GM23338 (cell line): Measurements from ENCODE around the gene INTS13. TPM values are rescaled to one million over a fixed set of nuclear protein-coding genes. Genes with fewer than 3 reads are reported as not detected.
A peak's percentile ranks its signal among the peaks of the same experiment; 100 is the strongest.

ENCODE experiments used
- ATAC-seq: fragments of 200-7000 bp; cut with Tn5 transposase; 3 replicates; pipeline ENCODE4 v1.9.1; 2020
- DNase-seq: peaks from one replicate; pipeline ENCODE4 v3.0.0-alpha.2; 2015; ENCODE audit warnings: low spot score
- H2AFZ ChIP-seq: fragments of 200-600 bp; sonication (generic); 2 replicates; pipeline ENCODE4 v1.8.0; 2016; ENCODE audit warnings: antibody characterized with exemption, mild to moderate bottlenecking, moderate library complexity
- H3F3A ChIP-seq: fragments of 200-600 bp; sonication (generic); replicated peaks from 2 replicates; pipeline ENCODE4 v1.8.0; 2017; ENCODE audit warnings: antibody characterized with exemption, mixed run types, low read depth
- H3K27ac ChIP-seq: fragments of 200-600 bp; sonication (generic); 2 replicates; pipeline ENCODE4 v1.6.1; 2016; ENCODE audit warnings: low read depth
- H3K27me3 ChIP-seq: fragments of 200-600 bp; sonication (generic); 2 replicates; pipeline ENCODE4 v1.8.0; 2016; ENCODE audit warnings: mild to moderate bottlenecking, mixed run types, moderate library complexity; ENCODE audit not compliant: insufficient read depth
- H3K36me3 ChIP-seq: fragments of 200-600 bp; sonication (generic); 2 replicates; pipeline ENCODE4 v1.8.0; 2016; ENCODE audit warnings: mild to moderate bottlenecking; ENCODE audit not compliant: insufficient read depth
- H3K4me1 ChIP-seq: fragments of 200-600 bp; sonication (generic); 2 replicates; pipeline ENCODE4 v1.8.0; 2016; ENCODE audit warnings: mild to moderate bottlenecking, moderate library complexity; ENCODE audit not compliant: insufficient read depth
- H3K4me2 ChIP-seq: fragments of 200-600 bp; sonication (generic); 2 replicates; pipeline ENCODE4 v1.7.1; 2017; ENCODE audit warnings: mixed run types
- H3K4me3 ChIP-seq: fragments of 200-600 bp; sonication (generic); 2 replicates; pipeline ENCODE4 v1.6.1; 2016; ENCODE audit warnings: mixed run types
- H3K79me2 ChIP-seq: fragments of 200-600 bp; sonication (generic); replicated peaks from 2 replicates; pipeline ENCODE4 v1.8.0; 2017; ENCODE audit warnings: mild to moderate bottlenecking; ENCODE audit not compliant: insufficient read depth
- H3K9me2 ChIP-seq: fragments of 200-600 bp; sonication (generic); 2 replicates; pipeline ENCODE4 v1.8.0; 2017; ENCODE audit not compliant: insufficient read depth
- H4K20me1 ChIP-seq: fragments of 200-600 bp; sonication (generic); replicated peaks from 2 replicates; pipeline ENCODE4 v1.8.0; 2017; ENCODE audit warnings: mild to moderate bottlenecking; ENCODE audit not compliant: insufficient read depth
- H3K27ac Mint-ChIP-seq: 2 replicates; pipeline ENCODE4 v1.8.0; 2020; ENCODE audit warnings: inconsistent platforms, mild to moderate bottlenecking, moderate library complexity, mixed read lengths
- H3K27me3 Mint-ChIP-seq: 3 replicates; pipeline ENCODE4 v1.8.0; 2022; ENCODE audit warnings: low read depth, mild to moderate bottlenecking, moderate library complexity, mixed read lengths, inconsistent platforms; ENCODE audit not compliant: insufficient read depth, poor library complexity
- H3K36me3 Mint-ChIP-seq: 3 replicates; pipeline ENCODE4 v1.8.0; 2021; ENCODE audit warnings: low read depth, mild to moderate bottlenecking, inconsistent platforms, moderate library complexity, mixed read lengths
- H3K4me1 Mint-ChIP-seq: 3 replicates; pipeline ENCODE4 v1.8.0; 2020; ENCODE audit warnings: mild to moderate bottlenecking, inconsistent platforms, mixed read lengths
- H3K4me3 Mint-ChIP-seq: 3 replicates; pipeline ENCODE4 v1.8.0; 2021; ENCODE audit warnings: moderate library complexity, mild to moderate bottlenecking, inconsistent platforms, mixed read lengths
- H3K9me3 Mint-ChIP-seq: 3 replicates; pipeline ENCODE4 v1.8.0; 2020; ENCODE audit warnings: moderate library complexity, mild to moderate bottlenecking, inconsistent platforms, mixed read lengths
- CREB1 ChIP-seq: fragments of 250-450 bp; sonication (Bioruptor Pico); IDR thresholded peaks from 2 replicates; pipeline ENCODE4 v1.5.0; 2020; ENCODE audit warnings: low read depth, mild to moderate bottlenecking, moderate library complexity
- EZH2phosphoT487 ChIP-seq: fragments of 200-600 bp; sonication (generic); IDR thresholded peaks from one replicate; pipeline ENCODE4 v1.8.1; 2018; ENCODE audit warnings: antibody characterized with exemption; ENCODE audit not compliant: unreplicated experiment
- JUNB ChIP-seq: IDR thresholded peaks from one replicate; pipeline ENCODE4 v1.6.1; 2016; ENCODE audit warnings: antibody characterized with exemption; ENCODE audit not compliant: unreplicated experiment
- NANOG ChIP-seq: IDR thresholded peaks from 2 replicates; pipeline ENCODE4 v1.6.1; 2016; ENCODE audit warnings: antibody characterized with exemption, borderline replicate concordance
- POLR2AphosphoS5 ChIP-seq: IDR thresholded peaks from 2 replicates; pipeline ENCODE4 v1.6.1; 2016; ENCODE audit warnings: antibody characterized with exemption, low read depth
- STAT1 ChIP-seq: IDR thresholded peaks from one replicate; pipeline ENCODE4 v1.6.1; 2016; ENCODE audit warnings: antibody characterized with exemption; ENCODE audit not compliant: unreplicated experiment
- ZNF114 ChIP-seq: fragments of 250-450 bp; sonication (Bioruptor Pico); IDR thresholded peaks from 2 replicates; pipeline ENCODE4 v1.5.0; 2020; ENCODE audit warnings: mild to moderate bottlenecking, moderate library complexity
- polyA plus RNA-seq: library from polyadenylated mRNA; unstranded; fragments of >200 nt; fragmentation: Nextera tagmentation; extraction: Ambion mirVana; gene quantifications from 2 replicates; pipeline ENCODE4 v1.2.1, GENCODE V29; 2016
- total RNA-seq: library from RNA; depleted of rRNA; stranded (reverse); fragments of >200 nt; shearing (Covaris generic); gene quantifications from 2 replicates; pipeline ENCODE4 v1.2.3, GENCODE V29; 2014
- TF ChIP-seq, protein P1 (sequence below), 2 experiments: fragments of 200-600 bp in 1 of 2; sonication (generic) in 1 of 2; conservative IDR thresholded peaks; 2 replicates each; pipeline versions ENCODE4 v1.5.1 to v1.6.1; 2016 to 2017; ENCODE audit warnings: antibody characterized with exemption in 2 of 2, low read depth in 2 of 2, mild to moderate bottlenecking in 2 of 2, moderate library complexity in 1 of 2
- TF ChIP-seq, protein P2 (sequence below): IDR thresholded peaks from 2 replicates; pipeline ENCODE4 v1.6.1; 2016; ENCODE audit warnings: antibody characterized with exemption
- TF ChIP-seq, protein P3 (sequence below): IDR thresholded peaks from one replicate; pipeline ENCODE4 v1.6.1; 2018; ENCODE audit warnings: antibody characterized with exemption; ENCODE audit not compliant: unreplicated experiment

Gene INTS13
- total and polyA plus RNA-seq, 2 experiments from 2014 or later, result 91.3 to 94.1 TPM

GRCh38 chr12:26878661-26879119, 59.1 kb downstream of the INTS13 start (continued):
- TF ChIP-seq, protein P1, sequence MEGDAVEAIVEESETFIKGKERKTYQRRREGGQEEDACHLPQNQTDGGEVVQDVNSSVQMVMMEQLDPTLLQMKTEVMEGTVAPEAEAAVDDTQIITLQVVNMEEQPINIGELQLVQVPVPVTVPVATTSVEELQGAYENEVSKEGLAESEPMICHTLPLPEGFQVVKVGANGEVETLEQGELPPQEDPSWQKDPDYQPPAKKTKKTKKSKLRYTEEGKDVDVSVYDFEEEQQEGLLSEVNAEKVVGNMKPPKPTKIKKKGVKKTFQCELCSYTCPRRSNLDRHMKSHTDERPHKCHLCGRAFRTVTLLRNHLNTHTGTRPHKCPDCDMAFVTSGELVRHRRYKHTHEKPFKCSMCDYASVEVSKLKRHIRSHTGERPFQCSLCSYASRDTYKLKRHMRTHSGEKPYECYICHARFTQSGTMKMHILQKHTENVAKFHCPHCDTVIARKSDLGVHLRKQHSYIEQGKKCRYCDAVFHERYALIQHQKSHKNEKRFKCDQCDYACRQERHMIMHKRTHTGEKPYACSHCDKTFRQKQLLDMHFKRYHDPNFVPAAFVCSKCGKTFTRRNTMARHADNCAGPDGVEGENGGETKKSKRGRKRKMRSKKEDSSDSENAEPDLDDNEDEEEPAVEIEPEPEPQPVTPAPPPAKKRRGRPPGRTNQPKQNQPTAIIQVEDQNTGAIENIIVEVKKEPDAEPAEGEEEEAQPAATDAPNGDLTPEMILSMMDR (conservative IDR thresholded peaks at IDR 0.05; ENCODE audit: low read depth in 2 of 2), result no peak
- TF ChIP-seq, protein P2, sequence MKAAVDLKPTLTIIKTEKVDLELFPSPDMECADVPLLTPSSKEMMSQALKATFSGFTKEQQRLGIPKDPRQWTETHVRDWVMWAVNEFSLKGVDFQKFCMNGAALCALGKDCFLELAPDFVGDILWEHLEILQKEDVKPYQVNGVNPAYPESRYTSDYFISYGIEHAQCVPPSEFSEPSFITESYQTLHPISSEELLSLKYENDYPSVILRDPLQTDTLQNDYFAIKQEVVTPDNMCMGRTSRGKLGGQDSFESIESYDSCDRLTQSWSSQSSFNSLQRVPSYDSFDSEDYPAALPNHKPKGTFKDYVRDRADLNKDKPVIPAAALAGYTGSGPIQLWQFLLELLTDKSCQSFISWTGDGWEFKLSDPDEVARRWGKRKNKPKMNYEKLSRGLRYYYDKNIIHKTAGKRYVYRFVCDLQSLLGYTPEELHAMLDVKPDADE, result no peak
- TF ChIP-seq STAT1 (no peak), CREB1 (CRISPR knock-in tag) (no peak), POLR2AphosphoS5 (no peak), NANOG (no peak), ZNF114 (CRISPR knock-in tag) (no peak), JUNB (no peak), EZH2phosphoT487 (no peak)
- TF ChIP-seq, protein P3, sequence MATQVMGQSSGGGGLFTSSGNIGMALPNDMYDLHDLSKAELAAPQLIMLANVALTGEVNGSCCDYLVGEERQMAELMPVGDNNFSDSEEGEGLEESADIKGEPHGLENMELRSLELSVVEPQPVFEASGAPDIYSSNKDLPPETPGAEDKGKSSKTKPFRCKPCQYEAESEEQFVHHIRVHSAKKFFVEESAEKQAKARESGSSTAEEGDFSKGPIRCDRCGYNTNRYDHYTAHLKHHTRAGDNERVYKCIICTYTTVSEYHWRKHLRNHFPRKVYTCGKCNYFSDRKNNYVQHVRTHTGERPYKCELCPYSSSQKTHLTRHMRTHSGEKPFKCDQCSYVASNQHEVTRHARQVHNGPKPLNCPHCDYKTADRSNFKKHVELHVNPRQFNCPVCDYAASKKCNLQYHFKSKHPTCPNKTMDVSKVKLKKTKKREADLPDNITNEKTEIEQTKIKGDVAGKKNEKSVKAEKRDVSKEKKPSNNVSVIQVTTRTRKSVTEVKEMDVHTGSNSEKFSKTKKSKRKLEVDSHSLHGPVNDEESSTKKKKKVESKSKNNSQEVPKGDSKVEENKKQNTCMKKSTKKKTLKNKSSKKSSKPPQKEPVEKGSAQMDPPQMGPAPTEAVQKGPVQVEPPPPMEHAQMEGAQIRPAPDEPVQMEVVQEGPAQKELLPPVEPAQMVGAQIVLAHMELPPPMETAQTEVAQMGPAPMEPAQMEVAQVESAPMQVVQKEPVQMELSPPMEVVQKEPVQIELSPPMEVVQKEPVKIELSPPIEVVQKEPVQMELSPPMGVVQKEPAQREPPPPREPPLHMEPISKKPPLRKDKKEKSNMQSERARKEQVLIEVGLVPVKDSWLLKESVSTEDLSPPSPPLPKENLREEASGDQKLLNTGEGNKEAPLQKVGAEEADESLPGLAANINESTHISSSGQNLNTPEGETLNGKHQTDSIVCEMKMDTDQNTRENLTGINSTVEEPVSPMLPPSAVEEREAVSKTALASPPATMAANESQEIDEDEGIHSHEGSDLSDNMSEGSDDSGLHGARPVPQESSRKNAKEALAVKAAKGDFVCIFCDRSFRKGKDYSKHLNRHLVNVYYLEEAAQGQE, result no peak

DNA sequence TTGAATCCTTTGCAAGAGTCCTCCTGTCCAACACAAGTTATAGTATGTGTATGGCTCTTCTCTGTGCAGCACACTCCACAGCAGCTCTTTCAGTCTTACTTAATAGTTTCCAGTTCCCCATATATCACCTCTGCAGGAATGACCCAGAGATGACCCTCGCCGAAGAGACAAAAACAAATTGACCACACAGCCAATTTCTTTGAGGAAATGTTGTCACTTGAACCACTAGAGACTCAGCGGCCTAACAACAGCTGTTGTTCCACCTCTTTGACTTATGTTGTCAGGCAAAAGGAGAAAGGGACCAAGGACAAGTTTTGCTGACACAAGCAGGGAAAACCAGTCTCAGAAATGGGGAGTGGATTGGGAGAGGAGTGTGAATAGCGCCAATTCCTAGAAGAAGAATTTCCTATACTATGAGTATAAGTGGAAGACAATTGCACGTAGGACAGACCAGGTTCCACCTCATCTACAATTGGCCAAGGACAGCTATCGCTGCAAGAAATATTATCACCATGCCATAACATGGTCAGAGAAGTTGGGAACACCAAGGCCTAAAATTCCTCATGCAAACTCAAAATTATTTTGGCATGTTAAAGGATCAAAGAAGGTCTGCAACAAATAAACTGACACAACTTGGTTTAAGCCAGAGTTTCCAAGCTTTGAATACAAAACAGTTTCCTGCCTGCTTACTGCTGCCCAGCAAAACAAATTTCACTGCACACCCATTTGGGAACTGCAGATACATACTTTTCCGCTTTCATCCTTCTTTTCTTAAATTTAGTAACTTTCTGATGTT, 63.1 kb downstream of the INTS13 start:
- no peaks in the 10 kb centered on the region for H3K4me1 ChIP-seq
- no peaks in the 10 kb centered on the region for H3K27me3 ChIP-seq
- H3K36me3 Mint-ChIP-seq, result no peaks in the 10 kb centered on the region
- no peak for TF ChIP-seq CREB1 (CRISPR knock-in tag)
- TF ChIP-seq, protein P1 (conservative IDR thresholded peaks at IDR 0.05; ENCODE audit: low read depth in 2 of 2), result no peak
- TF ChIP-seq POLR2AphosphoS5, result no peak
- no peak for TF ChIP-seq EZH2phosphoT487
- H3K27ac ChIP-seq, result no peak overlapping the region
- no peaks in the 10 kb centered on the region for H3K36me3 ChIP-seq
- H3K4me3 Mint-ChIP-seq, result no peak overlapping the region
- H3K27me3 Mint-ChIP-seq, result peaks cover 2% of the 10 kb centered on the region
- H3K4me1 Mint-ChIP-seq, result peaks cover 2% of the 10 kb centered on the region; the same call in 1 of the 3 replicates
- peak overlapping the region; percentile 47; the same call in 1 of the 2 replicates for H2AFZ ChIP-seq
- H3K27ac Mint-ChIP-seq, result no peak overlapping the region
- H3F3A ChIP-seq, result no peaks in the 10 kb centered on the region
- no peaks in the 10 kb centered on the region for H4K20me1 ChIP-seq
- no peak overlapping the region for H3K4me2 ChIP-seq
- H3K9me2 ChIP-seq, result no peaks in the 10 kb centered on the region
- no peak for DNase-seq
- H3K79me2 ChIP-seq, result no peaks in the 10 kb centered on the region
- ATAC-seq, result no peak
- H3K9me3 Mint-ChIP-seq, result no peaks in the 10 kb centered on the region
- H3K4me3 ChIP-seq, result no peak overlapping the region
